Measurements from ENCODE around the gene RPN1. TPM values are rescaled to one million over a fixed set of nuclear protein-coding genes. Genes with fewer than 3 reads are reported as not detected.
"Not testable (repeated sequence)": the region's sequence is repeated elsewhere in the genome, so short reads cannot be mapped to it uniquely, and the experiment has no call there.

The RPN1 gene
- total and polyA plus RNA-seq, 9 donors, result 95.8 to 144 (median 105) TPM

- Histone ChIP-seq H3K27me3 (ENCODE audit: control insufficient read depth, insufficient read depth, low read length) (peaks cover 2% of the 10 kb centered on the region), H3K4me1 (ENCODE audit: control insufficient read depth, insufficient read depth, low read length) (peaks cover 7% of the 10 kb centered on the region), H3K9me3 (replicated peaks; ENCODE audit: control insufficient read depth, low read depth, low read length) (no peaks in the 10 kb centered on the region), H3K4me3 (ENCODE audit: low read length) (peak overlapping the region; percentile 68), H3K36me3 (ENCODE audit: control insufficient read depth, insufficient read depth, low read length) (no peaks in the 10 kb centered on the region), H3K27ac (ENCODE audit: low read length) (peak overlapping the region; percentile 99)
- DNase-seq, result no peak
- WGBS (ENCODE audit: insufficient coverage), result 44% methylated on average over 8 of the region's 9 CpGs
These were observed 30.8 kb upstream of the RPN1 start for GRCh38 chr3:128681369-128681829.

- peak; percentile 99 for DNase-seq
- Histone ChIP-seq H3K27me3 (ENCODE audit: control insufficient read depth, insufficient read depth, low read length) (peaks cover 2% of the 10 kb centered on the region), H3K4me1 (ENCODE audit: control insufficient read depth, insufficient read depth, low read length) (peaks cover 7% of the 10 kb centered on the region), H3K36me3 (ENCODE audit: control insufficient read depth, insufficient read depth, low read length) (no peaks in the 10 kb centered on the region), H3K9me3 (replicated peaks; ENCODE audit: control insufficient read depth, low read depth, low read length) (no peaks in the 10 kb centered on the region), H3K27ac (ENCODE audit: low read length) (peak overlapping the region; percentile 99), H3K4me3 (ENCODE audit: low read length) (peak overlapping the region; percentile 68)
- under 1% methylated on average over 66 of the region's 67 CpGs for WGBS (ENCODE audit: insufficient coverage)
These were observed 30.2 kb upstream of the RPN1 start for GRCh38 chr3:128680603-128681368.

GRCh38 chr3:128679338-128679737 lies 28.7 kb upstream of the RPN1 start:
- WGBS (ENCODE audit: insufficient coverage), result 71% methylated on average over 1 of the region's 2 CpGs

GRCh38 chr3:128675802-128676201 lies 25.2 kb upstream of the RPN1 start:
- not testable (repeated sequence) for H3K27ac ChIP-seq (ENCODE audit: low read length); H3K36me3 ChIP-seq (ENCODE audit: control insufficient read depth, insufficient read depth, low read length); H3K9me3 ChIP-seq (replicated peaks; ENCODE audit: control insufficient read depth, low read depth, low read length); DNase-seq; H3K4me1 ChIP-seq (ENCODE audit: control insufficient read depth, insufficient read depth, low read length); H3K4me3 ChIP-seq (ENCODE audit: low read length); H3K27me3 ChIP-seq (ENCODE audit: control insufficient read depth, insufficient read depth, low read length)
- 80% methylated on average over 1 of the region's 4 CpGs for WGBS (ENCODE audit: insufficient coverage)

More at GRCh38 chr3:128679338-128679737, 28.7 kb upstream of the RPN1 start:
- Histone ChIP-seq H3K9me3 (replicated peaks; ENCODE audit: control insufficient read depth, low read depth, low read length) (no peaks in the 10 kb centered on the region), H3K4me1 (ENCODE audit: control insufficient read depth, insufficient read depth, low read length) (peaks cover 7% of the 10 kb centered on the region), H3K27me3 (ENCODE audit: control insufficient read depth, insufficient read depth, low read length) (peaks cover 2% of the 10 kb centered on the region), H3K4me3 (ENCODE audit: low read length) (no peak overlapping the region), H3K36me3 (ENCODE audit: control insufficient read depth, insufficient read depth, low read length) (no peaks in the 10 kb centered on the region), H3K27ac (ENCODE audit: low read length) (no peak overlapping the region)
- no peak for DNase-seq

GRCh38 chr3:128674161-128674784 lies 23.7 kb upstream of the RPN1 start:
- 93% methylated on average over 4 of the region's 10 CpGs for WGBS (ENCODE audit: insufficient coverage)
- H3K36me3 ChIP-seq (ENCODE audit: control insufficient read depth, insufficient read depth, low read length), result no peaks in the 10 kb centered on the region
- H3K27me3 ChIP-seq (ENCODE audit: control insufficient read depth, insufficient read depth, low read length), result peaks cover 2% of the 10 kb centered on the region
- DNase-seq, result no peak
- H3K27ac ChIP-seq (ENCODE audit: low read length), result no peak overlapping the region
- H3K4me3 ChIP-seq (ENCODE audit: low read length), result no peak overlapping the region
- no peaks in the 10 kb centered on the region for H3K4me1 ChIP-seq (ENCODE audit: control insufficient read depth, insufficient read depth, low read length)
- H3K9me3 ChIP-seq (replicated peaks; ENCODE audit: control insufficient read depth, low read depth, low read length), result no peaks in the 10 kb centered on the region

- H3K9me3 ChIP-seq (replicated peaks; ENCODE audit: control insufficient read depth, low read depth, low read length), result no peaks in the 10 kb centered on the region
- H3K4me1 ChIP-seq (ENCODE audit: control insufficient read depth, insufficient read depth, low read length), result no peaks in the 10 kb centered on the region
- peaks cover 2% of the 10 kb centered on the region for H3K27me3 ChIP-seq (ENCODE audit: control insufficient read depth, insufficient read depth, low read length)
- no peak for DNase-seq
- H3K36me3 ChIP-seq (ENCODE audit: control insufficient read depth, insufficient read depth, low read length), result no peaks in the 10 kb centered on the region
- no peak overlapping the region for H3K4me3 ChIP-seq (ENCODE audit: low read length)
- no peak overlapping the region for H3K27ac ChIP-seq (ENCODE audit: low read length)
- WGBS (ENCODE audit: insufficient coverage), result 83% methylated on average over 1 of the region's 3 CpGs
These were observed 17.0 kb upstream of the RPN1 start for GRCh38 chr3:128667641-128668040.

GRCh38 chr3:128665362-128666021 lies 14.9 kb upstream of the RPN1 start:
- no CpG with 5 or more reads among the region's 11 CpGs for WGBS (ENCODE audit: insufficient coverage)
- H3K27me3 ChIP-seq (ENCODE audit: control insufficient read depth, insufficient read depth, low read length), result peaks cover 2% of the 10 kb centered on the region
- DNase-seq, result no peak
- H3K4me1 ChIP-seq (ENCODE audit: control insufficient read depth, insufficient read depth, low read length), result no peaks in the 10 kb centered on the region
- H3K4me3 ChIP-seq (ENCODE audit: low read length), result no peak overlapping the region
- no peak overlapping the region for H3K27ac ChIP-seq (ENCODE audit: low read length)
- no peaks in the 10 kb centered on the region for H3K36me3 ChIP-seq (ENCODE audit: control insufficient read depth, insufficient read depth, low read length)
- H3K9me3 ChIP-seq (replicated peaks; ENCODE audit: control insufficient read depth, low read depth, low read length), result no peaks in the 10 kb centered on the region

GRCh38 chr3:128663151-128663550 lies 12.5 kb upstream of the RPN1 start:
- Histone ChIP-seq H3K27ac (ENCODE audit: low read length) (no peak overlapping the region), H3K4me3 (ENCODE audit: low read length) (no peak overlapping the region), H3K4me1 (ENCODE audit: control insufficient read depth, insufficient read depth, low read length) (no peaks in the 10 kb centered on the region), H3K9me3 (replicated peaks; ENCODE audit: control insufficient read depth, low read depth, low read length) (no peaks in the 10 kb centered on the region), H3K36me3 (ENCODE audit: control insufficient read depth, insufficient read depth, low read length) (no peaks in the 10 kb centered on the region), H3K27me3 (ENCODE audit: control insufficient read depth, insufficient read depth, low read length) (no peaks in the 10 kb centered on the region)
- no peak for DNase-seq
- 44% methylated on average over 3 of the region's 4 CpGs for WGBS (ENCODE audit: insufficient coverage)

- H3K36me3 ChIP-seq (ENCODE audit: control insufficient read depth, insufficient read depth, low read length), result no peaks in the 10 kb centered on the region
- no peak for DNase-seq
- H3K4me3 ChIP-seq (ENCODE audit: low read length), result no peak overlapping the region
- H3K27me3 ChIP-seq (ENCODE audit: control insufficient read depth, insufficient read depth, low read length), result no peaks in the 10 kb centered on the region
- no peaks in the 10 kb centered on the region for H3K9me3 ChIP-seq (replicated peaks; ENCODE audit: control insufficient read depth, low read depth, low read length)
- WGBS (ENCODE audit: insufficient coverage), result 90% methylated on average over 2 of the region's 3 CpGs
- no peak overlapping the region for H3K27ac ChIP-seq (ENCODE audit: low read length)
- no peaks in the 10 kb centered on the region for H3K4me1 ChIP-seq (ENCODE audit: control insufficient read depth, insufficient read depth, low read length)
These were observed 4.9 kb upstream of the RPN1 start for GRCh38 chr3:128655531-128655930.

Data from muscle of leg (tissue), 11 donors.